Measurements from ENCODE around the gene HTT. TPM values are rescaled to one million over a fixed set of nuclear protein-coding genes. Genes with fewer than 3 reads are reported as not detected.

Gene HTT
- total and polyA plus RNA-seq, 9 donors = 13.3 to 63.2 (median 38.6) TPM

GRCh38 chr4:3192827-3193226 lies 118.3 kb downstream of the HTT start:
- peaks cover 3% of the 10 kb centered on the region for H3K4me1 ChIP-seq (ENCODE audit: insufficient read depth)
- no peak for DNase-seq
- H3K27ac ChIP-seq = no peak overlapping the region
- no peak for TF ChIP-seq POLR2A (IDR thresholded peaks at IDR 0.05)
- TF ChIP-seq EP300 (IDR thresholded peaks at IDR 0.05) = no peak
- no peaks in the 10 kb centered on the region for H3K36me3 ChIP-seq
- WGBS, 3 donors = 95 to 96% (median 96%) methylated on average over 12 of the region's 12 CpGs
- H3K4me3 ChIP-seq = no peak overlapping the region
- intact Hi-C loops (cut with DNase I) = no loop called here
- H3K9me3 ChIP-seq = no peaks in the 10 kb centered on the region
- no peaks in the 10 kb centered on the region for H3K27me3 ChIP-seq

DNA sequence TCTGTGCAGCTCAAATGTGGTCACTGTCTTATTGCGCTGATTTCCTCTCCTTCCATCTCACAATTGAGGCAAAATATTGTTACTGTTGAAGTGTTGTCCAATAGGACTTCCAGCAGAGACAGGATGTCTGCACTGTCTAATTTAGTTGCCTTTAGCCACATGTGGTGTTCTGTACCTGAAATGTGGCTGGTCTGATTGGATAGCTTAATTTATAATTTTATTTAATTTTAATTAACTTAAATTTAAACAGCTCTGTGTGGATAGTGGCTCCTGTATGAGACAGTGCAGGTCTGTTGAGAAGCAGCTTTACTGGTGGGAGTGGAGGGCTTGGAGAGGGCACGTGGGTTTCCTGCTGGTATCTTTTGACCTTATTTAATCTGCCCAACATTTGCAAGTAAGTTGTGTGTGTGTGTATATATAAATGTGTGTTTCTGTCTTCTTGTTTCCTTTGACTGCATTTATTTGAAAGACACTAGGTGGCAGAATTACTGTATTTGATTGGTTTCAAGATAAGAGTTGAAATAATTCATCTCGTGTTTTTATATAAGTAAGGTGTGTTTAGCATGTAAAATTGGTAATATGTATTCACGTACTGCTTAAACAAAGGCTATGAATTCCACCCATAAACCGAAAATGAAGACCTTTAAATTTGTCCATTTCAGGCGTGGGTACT lies 119.2 kb downstream of the HTT start:
- Histone ChIP-seq H3K27ac (no peak overlapping the region), H3K36me3 (no peaks in the 10 kb centered on the region), H3K4me3 (no peak overlapping the region), H3K27me3 (no peaks in the 10 kb centered on the region), H3K9me3 (no peaks in the 10 kb centered on the region), H3K4me1 (ENCODE audit: insufficient read depth) (peaks cover 3% of the 10 kb centered on the region)
- intact Hi-C loops (cut with DNase I) = no loop called here
- TF ChIP-seq CTCF (IDR thresholded peaks at IDR 0.05) (no peak), POLR2A (IDR thresholded peaks at IDR 0.05) (no peak), EP300 (IDR thresholded peaks at IDR 0.05) (no peak)
- DNase-seq = no peak
- WGBS, 3 donors = 78 to 81% (median 79%) methylated on average over 6 of the region's 6 CpGs

GRCh38 chr4:3196670-3197359 lies 122.3 kb downstream of the HTT start:
- no peak for DNase-seq
- no peak overlapping the region for H3K4me3 ChIP-seq
- H3K27ac ChIP-seq = no peak overlapping the region
- H3K9me3 ChIP-seq = no peaks in the 10 kb centered on the region
- no peak for TF ChIP-seq EP300 (IDR thresholded peaks at IDR 0.05)
- TF ChIP-seq CTCF (IDR thresholded peaks at IDR 0.05) = no peak
- no peak for TF ChIP-seq POLR2A (IDR thresholded peaks at IDR 0.05)
- H3K36me3 ChIP-seq = no peaks in the 10 kb centered on the region
- no peaks in the 10 kb centered on the region for H3K27me3 ChIP-seq
- intact Hi-C loops (cut with DNase I) = no loop called here
- peaks cover 3% of the 10 kb centered on the region for H3K4me1 ChIP-seq (ENCODE audit: insufficient read depth)
- 82 to 88% (median 88%) methylated on average over 7 of the region's 7 CpGs for WGBS, 3 donors

DNA sequence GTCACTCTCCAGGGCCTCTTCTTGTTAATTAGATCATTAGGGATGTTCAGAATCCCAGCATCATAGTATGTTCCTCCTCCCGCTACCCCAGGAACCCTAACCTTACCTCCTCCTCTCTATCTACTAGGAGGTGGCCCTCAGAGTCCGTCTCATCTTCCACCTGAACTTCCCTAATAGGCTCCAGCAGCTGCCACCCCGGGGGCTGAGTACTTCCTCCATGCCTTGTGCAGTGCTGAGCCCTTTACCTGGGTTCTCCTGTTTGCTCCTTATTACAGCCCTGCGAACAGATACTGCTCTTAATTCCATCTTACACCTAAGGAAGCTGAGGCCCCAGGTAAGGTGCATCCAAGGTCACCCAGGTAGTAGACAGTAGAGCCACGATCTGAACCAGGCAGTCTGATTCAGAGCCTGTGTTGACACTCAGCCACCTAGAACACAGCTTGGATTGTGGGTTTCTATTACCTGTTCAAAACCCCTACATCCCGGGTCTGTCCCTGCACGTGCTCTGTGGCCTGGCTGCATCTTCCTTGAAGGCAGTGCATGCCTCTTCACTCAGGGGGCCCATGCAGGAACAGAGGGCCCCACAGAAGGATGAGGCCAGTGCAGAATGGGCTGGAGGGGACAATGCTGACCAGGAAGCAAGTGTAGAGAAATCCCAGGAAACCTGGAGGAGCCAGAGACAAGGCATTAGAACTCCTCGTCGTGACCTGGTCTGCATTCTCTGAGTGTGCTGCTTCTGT lies 123.1 kb downstream of the HTT start:
- no peak for DNase-seq
- intact Hi-C loops (cut with DNase I) = no loop called here
- WGBS, 3 donors = 91 to 95% (median 94%) methylated on average over 9 of the region's 9 CpGs

More for the DNA sequence above, 123.1 kb downstream of the HTT start:
- Histone ChIP-seq H3K4me1 (ENCODE audit: insufficient read depth) (peaks cover 3% of the 10 kb centered on the region), H3K9me3 (no peaks in the 10 kb centered on the region), H3K27ac (no peak overlapping the region), H3K36me3 (no peaks in the 10 kb centered on the region), H3K27me3 (no peaks in the 10 kb centered on the region), H3K4me3 (no peak overlapping the region)
- TF ChIP-seq CTCF (IDR thresholded peaks at IDR 0.05) (no peak), EP300 (IDR thresholded peaks at IDR 0.05) (no peak), POLR2A (IDR thresholded peaks at IDR 0.05) (no peak)
